Measurements from ENCODE around the gene SLC2A3.
"Not testable (repeated sequence)": the region's sequence is repeated elsewhere in the genome, so short reads cannot be mapped to it uniquely, and the experiment has no call there.

Gene SLC2A3

GRCh38 chr12:7972734-7973456, 36.9 kb upstream of the SLC2A3 start:
- no peak for TF ChIP-seq CTCF (IDR thresholded peaks at IDR 0.05; ENCODE audit: extremely low read depth, insufficient read depth, missing control alignments)
- in situ Hi-C loops (cut with MboI; ENCODE audit: low pct_unique_long_range_greater_than_20kb, low sequenced_read_pairs, unreplicated experiment) = no loop called here
- DNase-seq (ENCODE audit: low spot score) = no peak

GRCh38 chr12:7972269-7972668, 36.3 kb upstream of the SLC2A3 start:
- in situ Hi-C loops (cut with MboI; ENCODE audit: low pct_unique_long_range_greater_than_20kb, low sequenced_read_pairs, unreplicated experiment); DNase-seq (ENCODE audit: low spot score): not testable (repeated sequence)

DNA sequence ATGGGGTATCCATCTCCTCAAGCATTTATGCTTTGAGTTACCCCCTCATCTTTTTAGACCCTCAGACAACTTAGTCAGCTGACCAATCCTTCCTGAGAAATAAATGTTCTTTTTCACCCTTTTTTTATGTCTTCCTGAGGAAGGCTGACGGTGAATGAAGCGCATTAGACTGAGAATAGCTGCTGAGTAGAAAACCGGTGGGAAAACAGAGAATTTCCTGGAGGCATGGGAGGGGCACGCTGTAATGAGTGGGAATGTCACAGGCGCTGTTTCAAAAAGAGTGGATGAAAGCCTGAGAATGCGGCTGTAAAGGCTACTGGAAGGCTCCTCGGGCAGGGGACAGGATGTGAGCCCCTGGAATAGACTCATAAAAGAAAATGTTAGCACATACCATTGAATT, 35.8 kb upstream of the SLC2A3 start:
- in situ Hi-C loops (cut with MboI; ENCODE audit: low pct_unique_long_range_greater_than_20kb, low sequenced_read_pairs, unreplicated experiment); DNase-seq (ENCODE audit: low spot score): not testable (repeated sequence)

DNA sequence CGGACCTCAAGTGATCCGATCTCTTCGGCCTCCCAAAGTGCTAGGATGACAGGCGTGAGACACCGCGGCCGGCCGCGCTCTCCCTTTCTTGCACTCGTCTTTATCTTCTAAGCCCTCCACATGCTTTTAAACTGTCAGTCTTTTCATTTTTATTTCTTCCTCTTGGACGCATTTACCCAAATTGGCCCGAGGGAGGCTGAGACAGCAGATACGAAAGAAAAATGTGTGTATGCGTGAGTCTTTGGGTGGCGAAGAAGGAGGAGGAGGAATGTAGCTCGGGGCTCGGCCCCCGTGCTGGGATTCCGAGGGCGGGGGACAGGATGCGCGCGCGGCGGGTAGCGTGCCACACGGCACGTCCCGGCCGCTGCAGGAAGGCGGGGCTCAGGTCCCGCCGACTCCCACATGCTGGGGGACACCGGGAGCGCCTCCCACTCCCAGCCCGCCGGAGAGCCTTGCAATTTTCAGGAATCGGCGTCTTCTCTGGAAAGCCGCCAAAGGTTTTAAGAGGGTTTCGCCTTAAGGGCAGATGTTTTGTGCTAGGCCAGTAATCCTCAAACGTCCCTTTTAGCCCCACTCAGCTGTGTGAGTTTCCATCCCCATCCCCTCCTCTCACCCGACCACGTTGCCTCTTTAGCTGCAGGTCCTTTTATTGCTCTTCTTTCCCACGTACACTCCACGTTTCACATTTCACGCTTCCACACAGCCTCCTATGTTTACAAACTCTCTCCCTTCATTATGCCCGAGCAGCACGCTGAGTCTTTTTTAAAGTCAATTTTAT, 34.7 kb upstream of the SLC2A3 start:
- in situ Hi-C loops (cut with MboI; ENCODE audit: low pct_unique_long_range_greater_than_20kb, low sequenced_read_pairs, unreplicated experiment) = no loop called here
- no peak for TF ChIP-seq CTCF (IDR thresholded peaks at IDR 0.05; ENCODE audit: extremely low read depth, insufficient read depth, missing control alignments)
- DNase-seq (ENCODE audit: low spot score) = peak; percentile 77

- TF ChIP-seq CTCF (IDR thresholded peaks at IDR 0.05; ENCODE audit: extremely low read depth, insufficient read depth, missing control alignments) = no peak
- in situ Hi-C loops (cut with MboI; ENCODE audit: low pct_unique_long_range_greater_than_20kb, low sequenced_read_pairs, unreplicated experiment) = no loop called here
- no peak for DNase-seq (ENCODE audit: low spot score)
These were observed 30.6 kb upstream of the SLC2A3 start for GRCh38 chr12:7966563-7966962.

DNA sequence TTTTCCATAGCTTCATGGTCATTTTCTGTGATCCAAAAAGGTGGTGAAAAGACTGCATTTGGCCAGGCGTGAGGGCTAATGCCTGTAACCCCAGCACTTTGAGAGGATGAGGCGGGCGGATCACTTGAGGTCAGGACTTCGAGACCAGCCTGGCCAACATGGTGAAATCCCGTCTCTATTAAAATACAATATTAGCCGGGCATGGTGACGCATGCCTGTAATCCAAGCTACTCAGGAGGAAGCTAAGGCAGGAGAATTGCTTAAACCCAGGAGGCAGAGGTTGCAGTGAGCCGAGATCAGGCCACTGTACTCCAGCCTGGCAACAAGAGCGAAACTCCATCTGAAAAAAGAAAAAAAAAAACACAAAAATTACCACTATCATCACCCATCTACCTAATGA, 28.7 kb upstream of the SLC2A3 start:
- DNase-seq (ENCODE audit: low spot score); in situ Hi-C loops (cut with MboI; ENCODE audit: low pct_unique_long_range_greater_than_20kb, low sequenced_read_pairs, unreplicated experiment): not testable (repeated sequence)

DNA sequence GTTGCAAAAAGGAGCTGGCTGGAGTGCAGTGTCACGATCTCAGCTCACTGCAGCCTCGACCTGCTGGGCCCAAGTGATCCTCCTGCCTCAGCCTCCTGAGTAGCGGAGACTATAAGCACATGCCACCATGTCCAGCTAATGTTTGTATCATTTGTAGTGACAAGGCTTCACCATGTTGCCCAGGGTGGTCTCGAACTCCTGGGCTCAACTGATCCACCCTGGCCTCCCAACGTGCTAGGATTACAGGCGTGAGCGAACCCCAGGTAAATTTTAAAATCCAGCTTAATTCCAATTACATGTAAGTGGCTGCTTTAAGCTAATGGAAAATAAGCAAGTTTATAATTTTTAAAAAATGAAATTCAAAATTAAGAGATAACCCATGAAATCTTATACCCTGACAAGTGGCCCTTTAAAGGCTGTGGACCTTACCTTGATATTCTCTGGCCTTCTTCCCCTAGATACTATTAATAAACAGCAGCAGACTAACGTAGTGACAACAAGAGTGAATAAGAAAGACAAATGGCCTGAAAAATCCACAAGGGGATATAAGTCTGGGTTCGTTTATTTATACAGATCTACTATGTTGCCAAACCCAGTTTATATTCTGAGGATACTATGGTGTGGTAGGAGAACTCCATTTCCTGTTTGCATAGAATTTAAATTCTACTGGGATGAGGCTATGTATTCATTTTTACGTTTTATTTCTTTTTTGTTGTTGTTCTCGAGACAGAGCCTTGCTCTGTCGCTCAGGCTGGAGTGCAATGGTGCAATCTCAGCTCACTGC, 25.6 kb upstream of the SLC2A3 start:
- no peak for DNase-seq (ENCODE audit: low spot score)
- no peak for TF ChIP-seq CTCF (IDR thresholded peaks at IDR 0.05; ENCODE audit: extremely low read depth, insufficient read depth, missing control alignments)
- in situ Hi-C loops (cut with MboI; ENCODE audit: low pct_unique_long_range_greater_than_20kb, low sequenced_read_pairs, unreplicated experiment) = no loop called here

GRCh38 chr12:7959701-7960121, 23.7 kb upstream of the SLC2A3 start:
- DNase-seq (ENCODE audit: low spot score) = no peak
- in situ Hi-C loops (cut with MboI; ENCODE audit: low pct_unique_long_range_greater_than_20kb, low sequenced_read_pairs, unreplicated experiment) = no loop called here
- TF ChIP-seq CTCF (IDR thresholded peaks at IDR 0.05; ENCODE audit: extremely low read depth, insufficient read depth, missing control alignments) = no peak
